CD4-positive, alpha-beta T cell treated with Interleukin-4 for 1 hour (primary cell): ENCODE data around the gene SYAP1.
"Not testable (repeated sequence)": the region's sequence is repeated elsewhere in the genome, so short reads cannot be mapped to it uniquely, and the experiment has no call there.

Source experiments
- DNase-seq, 2 donors: peaks; one replicate each; pipeline ENCODE4 v3.0.0-alpha.2; 2020 to 2022

The SYAP1 gene, protein sequence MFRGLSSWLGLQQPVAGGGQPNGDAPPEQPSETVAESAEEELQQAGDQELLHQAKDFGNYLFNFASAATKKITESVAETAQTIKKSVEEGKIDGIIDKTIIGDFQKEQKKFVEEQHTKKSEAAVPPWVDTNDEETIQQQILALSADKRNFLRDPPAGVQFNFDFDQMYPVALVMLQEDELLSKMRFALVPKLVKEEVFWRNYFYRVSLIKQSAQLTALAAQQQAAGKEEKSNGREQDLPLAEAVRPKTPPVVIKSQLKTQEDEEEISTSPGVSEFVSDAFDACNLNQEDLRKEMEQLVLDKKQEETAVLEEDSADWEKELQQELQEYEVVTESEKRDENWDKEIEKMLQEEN

DNA sequence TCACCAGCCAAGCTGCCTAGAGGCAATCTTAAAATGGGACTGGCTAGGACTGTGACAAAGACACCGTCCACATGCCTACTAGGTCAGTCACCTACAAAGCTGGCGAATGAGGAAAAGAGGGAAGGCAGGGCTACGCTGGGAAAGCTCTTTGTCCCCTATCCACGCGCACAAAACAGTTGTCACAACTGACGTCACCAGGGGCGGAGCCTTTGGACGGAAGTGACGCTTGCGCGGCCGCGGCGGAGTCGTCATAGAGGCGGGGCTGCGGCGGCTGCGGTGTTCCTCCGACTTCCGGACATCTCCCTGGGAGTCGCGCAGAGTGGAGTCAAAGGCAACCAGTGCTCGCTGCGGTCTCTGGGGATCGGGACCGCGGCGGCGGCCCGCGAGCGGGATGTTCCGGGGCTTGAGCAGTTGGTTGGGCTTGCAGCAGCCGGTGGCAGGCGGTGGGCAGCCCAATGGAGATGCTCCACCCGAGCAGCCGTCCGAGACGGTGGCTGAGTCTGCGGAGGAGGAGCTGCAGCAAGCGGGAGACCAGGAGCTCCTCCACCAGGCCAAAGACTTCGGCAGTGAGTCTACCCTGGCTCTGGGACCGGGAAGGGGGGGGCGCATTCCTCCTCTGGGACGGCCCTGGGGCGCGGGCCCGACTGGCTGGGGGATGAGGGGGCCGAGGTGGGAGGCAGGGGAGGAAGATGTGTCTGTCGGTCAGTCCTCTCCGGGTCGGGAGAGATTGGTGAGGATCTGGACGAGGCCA lies at the start of gene SYAP1:
TSS of gene SYAP1 (plus strand) at position 279 of the 751 bp plus-strand sequence. CDS start at position 392, 113 bp downstream.
- peak; percentile 92 to 97 for DNase-seq

- peak; percentile 12 to 43 for DNase-seq
These were observed 48.4 kb upstream of the SYAP1 start for GRCh38 chrX:16671005-16671404.

DNA sequence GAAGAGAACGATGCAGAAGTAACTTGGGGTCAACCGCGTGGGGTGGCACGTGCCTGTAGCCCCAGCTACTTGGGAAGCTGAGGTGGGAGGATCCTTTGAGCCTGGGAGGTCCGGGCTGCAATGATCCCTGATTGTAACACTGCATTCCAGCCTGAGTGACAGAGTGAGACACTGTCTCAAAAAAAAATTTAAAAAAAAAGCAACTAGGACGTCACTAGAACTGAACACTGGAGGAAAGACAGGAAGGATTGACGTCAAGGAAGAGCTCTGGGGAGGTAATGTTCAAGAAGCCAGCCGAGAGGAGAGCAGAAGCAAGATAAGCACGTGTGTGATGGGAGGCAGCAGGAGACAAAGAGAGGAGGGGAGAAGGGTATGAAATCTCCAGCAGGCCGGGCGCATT lies 40.7 kb upstream of the SYAP1 start:
- no peak for DNase-seq

- DNase-seq, result no peak
These were observed 36.3 kb upstream of the SYAP1 start for GRCh38 chrX:16683007-16683664.

GRCh38 chrX:16687514-16687913 lies 31.9 kb upstream of the SYAP1 start:
- no peak for DNase-seq

GRCh38 chrX:16695079-16695676 lies 24.2 kb upstream of the SYAP1 start:
- DNase-seq, result peak; percentile 53 to 55

DNA sequence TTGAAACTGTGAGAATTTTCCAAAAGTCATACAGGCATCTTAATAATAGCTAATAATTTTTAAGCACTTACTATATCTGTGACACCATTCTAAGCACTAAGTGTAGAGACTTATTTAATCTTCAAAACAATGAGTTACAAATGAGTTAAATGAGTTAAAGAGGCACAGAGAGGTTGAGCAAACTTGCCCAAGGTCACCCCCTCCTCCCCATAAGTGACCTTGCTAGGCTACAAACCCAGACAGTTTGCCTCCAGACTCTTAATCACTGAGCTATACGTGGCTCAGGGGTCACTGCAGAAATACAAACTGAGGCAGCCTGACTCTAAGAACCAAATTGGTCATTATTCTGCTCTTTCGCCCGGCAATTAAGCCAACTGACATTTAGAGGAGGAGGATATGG lies 22.5 kb upstream of the SYAP1 start:
- DNase-seq, result no peak

DNA sequence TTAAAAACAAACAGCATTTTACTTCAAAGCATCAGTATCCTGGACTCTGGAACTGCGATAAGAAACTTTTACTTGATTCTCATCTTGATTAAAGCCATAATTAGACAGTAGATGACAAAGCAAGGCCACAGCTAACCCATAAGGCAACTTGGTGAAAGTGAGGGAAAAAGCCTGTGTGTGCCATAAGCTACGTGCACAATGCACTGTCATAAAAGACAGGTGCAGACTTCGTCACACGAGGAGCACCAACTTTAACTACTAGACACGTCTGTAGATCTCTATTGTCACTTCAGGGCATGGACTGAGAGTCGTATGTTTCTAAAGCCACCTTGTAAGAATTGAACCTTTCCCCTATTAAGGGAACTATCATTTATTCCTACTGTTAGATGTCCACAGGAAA lies 20.0 kb upstream of the SYAP1 start:
- no peak for DNase-seq

- DNase-seq, result no peak
These were observed 18.7 kb upstream of the SYAP1 start for GRCh38 chrX:16700734-16701133.

DNA sequence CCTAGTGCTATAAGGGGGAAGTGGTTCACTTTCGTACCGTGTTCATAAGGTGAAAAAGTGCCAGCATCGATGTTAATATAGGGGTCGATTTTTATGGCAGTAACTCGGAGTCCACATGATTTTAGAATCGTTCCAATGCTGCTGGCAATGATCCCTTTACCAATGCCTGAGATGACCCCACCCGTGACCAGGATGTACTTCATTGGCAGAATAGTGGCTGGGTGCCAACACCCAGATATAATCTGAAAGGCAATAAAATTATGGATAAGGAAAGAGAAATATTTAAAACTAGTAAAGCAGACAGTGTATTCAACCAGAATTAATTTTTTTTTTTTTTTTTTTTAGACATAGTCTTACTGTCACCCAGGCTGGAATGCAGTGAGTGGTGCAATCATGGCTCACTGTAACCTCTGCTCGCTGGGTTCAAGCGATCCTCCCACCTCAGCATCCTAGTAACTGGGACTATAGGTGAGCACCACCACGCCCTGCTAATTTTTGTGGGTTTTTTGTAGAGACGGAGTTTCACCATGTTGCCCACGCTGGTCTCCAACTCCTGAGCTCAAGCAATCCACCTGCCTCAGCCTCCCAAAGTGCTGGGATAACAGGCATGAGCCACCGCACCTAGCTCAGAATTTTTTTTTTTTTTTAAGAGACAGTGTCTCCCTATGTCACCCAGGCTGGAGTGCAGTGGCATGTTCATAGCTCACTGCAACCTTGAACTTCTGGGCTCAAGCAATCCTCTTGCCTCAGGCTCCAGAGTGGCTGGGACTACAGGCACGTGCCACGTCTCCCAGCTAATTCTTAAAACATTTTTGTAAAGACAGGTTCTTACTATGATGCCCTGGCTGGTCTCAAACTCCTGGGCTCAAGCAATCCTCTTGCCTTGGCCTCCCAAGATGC lies 16.5 kb upstream of the SYAP1 start:
- DNase-seq, result no peak

- DNase-seq, result no peak
These were observed 14.0 kb upstream of the SYAP1 start for GRCh38 chrX:16705370-16705769.

DNA sequence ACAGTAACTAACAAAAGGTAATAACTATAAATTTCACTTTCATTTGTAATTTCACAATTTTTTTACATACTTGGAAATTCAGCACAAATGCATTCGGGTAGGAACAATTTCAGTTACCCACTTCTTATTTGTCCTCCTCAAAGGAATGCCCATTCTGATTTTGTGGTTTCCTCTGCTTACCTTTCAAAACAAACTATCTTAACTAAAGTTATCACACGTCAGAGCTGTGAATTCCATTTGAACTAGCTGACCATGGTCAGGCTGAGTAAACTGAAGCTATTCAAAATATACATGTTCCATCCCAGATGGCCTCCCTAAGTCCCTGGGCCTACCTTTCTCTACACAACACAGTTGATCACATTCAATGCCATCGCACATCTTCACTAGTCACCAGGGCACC lies 11.4 kb upstream of the SYAP1 start:
- no peak for DNase-seq

GRCh38 chrX:16711219-16711811 lies 8.1 kb upstream of the SYAP1 start:
- DNase-seq, result no peak

GRCh38 chrX:16711893-16712547 lies 7.4 kb upstream of the SYAP1 start:
- DNase-seq, result no peak

DNA sequence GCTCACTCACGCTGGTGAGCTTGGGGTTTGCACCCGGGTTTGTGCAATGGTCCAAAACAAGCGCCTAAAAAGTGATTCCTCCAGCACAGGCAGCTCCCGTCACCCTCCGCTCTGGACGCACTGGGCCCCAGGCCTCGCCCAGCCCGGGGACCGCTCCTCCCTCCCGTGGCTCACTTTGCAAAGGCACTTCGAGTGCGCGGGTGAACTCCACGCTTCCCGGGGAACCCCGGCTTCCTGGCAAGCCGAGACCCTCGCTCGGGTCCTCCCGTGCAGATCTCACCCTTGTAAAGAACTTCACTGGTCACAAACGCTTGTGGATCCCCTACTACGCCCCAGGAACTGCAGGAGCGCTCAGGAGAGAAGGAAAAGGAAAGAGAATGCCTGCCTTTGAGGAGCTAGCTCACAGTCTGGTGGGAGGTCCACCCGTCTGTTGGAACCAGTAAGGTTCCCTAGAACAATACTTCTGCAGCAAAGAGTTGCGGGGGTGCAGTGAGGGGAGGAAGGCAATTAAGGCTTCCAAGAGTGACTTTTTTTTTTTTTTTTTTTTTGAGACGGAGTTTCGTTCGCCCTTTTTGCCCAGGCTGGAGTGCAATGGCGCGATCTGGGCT lies 6.8 kb upstream of the SYAP1 start, which contains the start of gene CTPS2:
TSS of gene CTPS2 (minus strand) at position 122 of the 608 bp plus-strand sequence. CDS start 9,767 bp downstream, outside the sequence.
- DNase-seq, result peak; percentile 29 to 47

- no peak for DNase-seq
These were observed 4.9 kb upstream of the SYAP1 start for GRCh38 chrX:16714504-16714903.

- not testable (repeated sequence) for DNase-seq
These were observed 3.8 kb upstream of the SYAP1 start for GRCh38 chrX:16715638-16716037.

- DNase-seq, result not testable (repeated sequence)
These were observed 3.0 kb upstream of the SYAP1 start for GRCh38 chrX:16716451-16716850.

GRCh38 chrX:16718824-16719333 lies 533 bp upstream of the SYAP1 start:
- DNase-seq, result no peak

GRCh38 chrX:16722481-16722880 lies 3.1 kb downstream of the SYAP1 start:
- DNase-seq, result no peak
